HG02943 (cell line): Measurements from ENCODE around the gene NOC4L.

Experiments used
- ATAC-seq: cut with Tn5 transposase; IDR thresholded peaks from one replicate; pipeline ENCODE4 v1.9.1; 2021; ENCODE audit warnings: mild to moderate bottlenecking, low read depth, moderate library complexity; ENCODE audit not compliant: unreplicated experiment

Gene NOC4L

GRCh38 chr12:132178801-132179401 lies 34.6 kb downstream of the NOC4L start:
- no peak for ATAC-seq

- no peak for ATAC-seq
Observed at GRCh38 chr12:132179431-132180362, 35.4 kb downstream of the NOC4L start.

- ATAC-seq = no peak
Observed at GRCh38 chr12:132180648-132181546, 36.6 kb downstream of the NOC4L start.

- ATAC-seq = no peak
Observed at GRCh38 chr12:132181570-132182200, 37.4 kb downstream of the NOC4L start.

- ATAC-seq = no peak
Observed at GRCh38 chr12:132182206-132182710, 38.0 kb downstream of the NOC4L start.

GRCh38 chr12:132182711-132183365 lies 38.6 kb downstream of the NOC4L start:
- ATAC-seq = no peak

GRCh38 chr12:132185705-132186104 lies 41.4 kb downstream of the NOC4L start:
- ATAC-seq = no peak

- ATAC-seq = no peak
Observed at GRCh38 chr12:132186208-132186856, 42.1 kb downstream of the NOC4L start.

GRCh38 chr12:132186857-132187620 lies 42.8 kb downstream of the NOC4L start:
- no peak for ATAC-seq

GRCh38 chr12:132187646-132188450 lies 43.6 kb downstream of the NOC4L start:
- no peak for ATAC-seq

GRCh38 chr12:132188451-132188901 lies 44.2 kb downstream of the NOC4L start:
- ATAC-seq = no peak

- ATAC-seq = no peak
Observed at GRCh38 chr12:132188916-132189325, 44.7 kb downstream of the NOC4L start.

GRCh38 chr12:132189378-132190011 lies 45.2 kb downstream of the NOC4L start:
- ATAC-seq = peak; percentile 86

- ATAC-seq = peak; percentile 35
Observed at GRCh38 chr12:132190012-132190755, 45.9 kb downstream of the NOC4L start.

GRCh38 chr12:132190834-132191500 lies 46.7 kb downstream of the NOC4L start:
- no peak for ATAC-seq
